ENCODE measurements around the gene AP1S3. TPM values are rescaled to one million over a fixed set of nuclear protein-coding genes. Genes with fewer than 3 reads are reported as not detected.
A peak's percentile ranks its signal among the peaks of the same experiment; 100 is the strongest.

Gene AP1S3
- polyA plus RNA-seq, 1 experiment, result 1.9 TPM

- Histone ChIP-seq H3K27me3 (ENCODE audit: control insufficient read depth, insufficient read depth, low read length) (no peaks in the 10 kb centered on the region), H3K36me3 (ENCODE audit: control insufficient read depth, insufficient read depth, low read length) (peaks cover 2% of the 10 kb centered on the region; the same call in 1 of the 2 replicates), H3K4me3 (ENCODE audit: low read depth, low read length) (no peak overlapping the region)
- no peak for TF ChIP-seq CTCF (IDR thresholded peaks at IDR 0.05; ENCODE audit: insufficient read depth, low read depth, low read length)
- ChIA-PET POLR2A (no interaction called here), CTCF (interaction anchor here (0.7 to 0.9 kb wide), 2 partner anchors 73 to 896 kb away, joined by 3 read pairs; no protein-coding TSS in a partner anchor)
- DNase-seq (ENCODE audit: low read depth), result no peak
Observed at GRCh38 chr2:223868005-223868404, 30.6 kb upstream of the AP1S3 start.

GRCh38 chr2:223865907-223866508 lies 28.6 kb upstream of the AP1S3 start:
- ChIA-PET POLR2A (no interaction called here), CTCF (no interaction called here)
- peaks cover 2% of the 10 kb centered on the region; the same call in 1 of the 2 replicates for H3K36me3 ChIP-seq (ENCODE audit: control insufficient read depth, insufficient read depth, low read length)
- H3K27me3 ChIP-seq (ENCODE audit: control insufficient read depth, insufficient read depth, low read length), result no peaks in the 10 kb centered on the region
- no peak for TF ChIP-seq CTCF (IDR thresholded peaks at IDR 0.05; ENCODE audit: insufficient read depth, low read depth, low read length)
- no peak for DNase-seq (ENCODE audit: low read depth)
- H3K4me3 ChIP-seq (ENCODE audit: low read depth, low read length), result no peak overlapping the region

GRCh38 chr2:223865124-223865523 lies 27.7 kb upstream of the AP1S3 start:
- H3K4me3 ChIP-seq (ENCODE audit: low read depth, low read length), result no peak overlapping the region
- DNase-seq (ENCODE audit: low read depth), result no peak
- no peak for TF ChIP-seq CTCF (IDR thresholded peaks at IDR 0.05; ENCODE audit: insufficient read depth, low read depth, low read length)
- peaks cover 2% of the 10 kb centered on the region; the same call in 1 of the 2 replicates for H3K36me3 ChIP-seq (ENCODE audit: control insufficient read depth, insufficient read depth, low read length)
- POLR2A ChIA-PET, result no interaction called here
- CTCF ChIA-PET, result interaction anchor here (0.6 kb wide), 1 partner anchor 38 kb away, joined by 3 read pairs; no protein-coding TSS in a partner anchor
- no peaks in the 10 kb centered on the region for H3K27me3 ChIP-seq (ENCODE audit: control insufficient read depth, insufficient read depth, low read length)

- POLR2A ChIA-PET, result no interaction called here
- H3K36me3 ChIP-seq (ENCODE audit: control insufficient read depth, insufficient read depth, low read length), result peaks cover 2% of the 10 kb centered on the region; the same call in 1 of the 2 replicates
- H3K27me3 ChIP-seq (ENCODE audit: control insufficient read depth, insufficient read depth, low read length), result no peaks in the 10 kb centered on the region
- no peak for DNase-seq (ENCODE audit: low read depth)
- CTCF ChIA-PET, result no interaction called here
- no peak for TF ChIP-seq CTCF (IDR thresholded peaks at IDR 0.05; ENCODE audit: insufficient read depth, low read depth, low read length)
- no peak overlapping the region for H3K4me3 ChIP-seq (ENCODE audit: low read depth, low read length)
Observed at GRCh38 chr2:223863491-223863890, 26.1 kb upstream of the AP1S3 start.

GRCh38 chr2:223860809-223861738 lies 23.7 kb upstream of the AP1S3 start:
- peak; percentile 24; the same call in 1 of the 2 replicates for TF ChIP-seq CTCF (IDR thresholded peaks at IDR 0.05; ENCODE audit: insufficient read depth, low read depth, low read length)
- POLR2A ChIA-PET, result no interaction called here
- DNase-seq (ENCODE audit: low read depth), result no peak
- CTCF ChIA-PET, result interaction anchor here (0.8 kb wide), 2 partner anchors 169 to 460 kb away, joined by 3 to 4 read pairs; no protein-coding TSS in a partner anchor
- Histone ChIP-seq H3K4me3 (ENCODE audit: low read depth, low read length) (no peak overlapping the region), H3K36me3 (ENCODE audit: control insufficient read depth, insufficient read depth, low read length) (no peaks in the 10 kb centered on the region), H3K27me3 (ENCODE audit: control insufficient read depth, insufficient read depth, low read length) (no peaks in the 10 kb centered on the region)

Data from BJ (cell line).